Measurements from ENCODE around the gene PHKB. TPM values are rescaled to one million over a fixed set of nuclear protein-coding genes. Genes with fewer than 3 reads are reported as not detected.

PHKB gene
- total RNA-seq, 1 donor from 2014 or later = 109 TPM

- peaks cover 3% of the 10 kb centered on the region for H3K9me3 Mint-ChIP-seq
- H3K4me1 ChIP-seq = no peaks in the 10 kb centered on the region
These were observed 265.0 kb downstream of the PHKB start for GRCh38 chr16:47726031-47726675.

GRCh38 chr16:47727131-47727530 is 266.0 kb downstream of the PHKB start:
- H3K9me3 ChIP-seq (ENCODE audit: low read depth) = no peaks in the 10 kb centered on the region
- no peak overlapping the region for H2AFZ ChIP-seq (replicated peaks)
- no peak overlapping the region for H3K4me3 ChIP-seq
- Mint-ChIP-seq H3K4me1 (peaks cover 17% of the 10 kb centered on the region), H3K27ac (no peak overlapping the region), H3K36me3 (no peaks in the 10 kb centered on the region), H3K27me3 (ENCODE audit: insufficient read depth, low read depth) (no peaks in the 10 kb centered on the region), H3K9me3 (peaks cover 3% of the 10 kb centered on the region), H3K4me3 (no peak overlapping the region)
- H3F3A ChIP-seq (ENCODE audit: low read depth) = no peaks in the 10 kb centered on the region
- no peak overlapping the region for H3K4me2 ChIP-seq
- DNase-seq (ENCODE audit: low spot score) = no peak
- H3K27me3 ChIP-seq = no peaks in the 10 kb centered on the region
- no peaks in the 10 kb centered on the region for H3K4me1 ChIP-seq
- H4K20me1 ChIP-seq (ENCODE audit: low read depth) = no peaks in the 10 kb centered on the region
- TF ChIP-seq, protein P1, sequence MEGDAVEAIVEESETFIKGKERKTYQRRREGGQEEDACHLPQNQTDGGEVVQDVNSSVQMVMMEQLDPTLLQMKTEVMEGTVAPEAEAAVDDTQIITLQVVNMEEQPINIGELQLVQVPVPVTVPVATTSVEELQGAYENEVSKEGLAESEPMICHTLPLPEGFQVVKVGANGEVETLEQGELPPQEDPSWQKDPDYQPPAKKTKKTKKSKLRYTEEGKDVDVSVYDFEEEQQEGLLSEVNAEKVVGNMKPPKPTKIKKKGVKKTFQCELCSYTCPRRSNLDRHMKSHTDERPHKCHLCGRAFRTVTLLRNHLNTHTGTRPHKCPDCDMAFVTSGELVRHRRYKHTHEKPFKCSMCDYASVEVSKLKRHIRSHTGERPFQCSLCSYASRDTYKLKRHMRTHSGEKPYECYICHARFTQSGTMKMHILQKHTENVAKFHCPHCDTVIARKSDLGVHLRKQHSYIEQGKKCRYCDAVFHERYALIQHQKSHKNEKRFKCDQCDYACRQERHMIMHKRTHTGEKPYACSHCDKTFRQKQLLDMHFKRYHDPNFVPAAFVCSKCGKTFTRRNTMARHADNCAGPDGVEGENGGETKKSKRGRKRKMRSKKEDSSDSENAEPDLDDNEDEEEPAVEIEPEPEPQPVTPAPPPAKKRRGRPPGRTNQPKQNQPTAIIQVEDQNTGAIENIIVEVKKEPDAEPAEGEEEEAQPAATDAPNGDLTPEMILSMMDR (IDR thresholded peaks at IDR 0.05) = no peak
- no peak for TF ChIP-seq EZH2 (IDR thresholded peaks at IDR 0.05)
- no peak for TF ChIP-seq EZH2phosphoT487 (IDR thresholded peaks at IDR 0.05)
- no peaks in the 10 kb centered on the region for H3K36me3 ChIP-seq
- H3K27ac ChIP-seq = no peak overlapping the region
- no peaks in the 10 kb centered on the region for H3K79me2 ChIP-seq (ENCODE audit: low read depth)
- H3K9ac ChIP-seq = no peak overlapping the region

More at GRCh38 chr16:47726031-47726675, 265.0 kb downstream of the PHKB start:
- no peak for TF ChIP-seq EZH2phosphoT487 (IDR thresholded peaks at IDR 0.05)
- TF ChIP-seq, protein P1 (IDR thresholded peaks at IDR 0.05) = no peak
- TF ChIP-seq EZH2 (IDR thresholded peaks at IDR 0.05) = no peak
- H4K20me1 ChIP-seq (ENCODE audit: low read depth) = no peaks in the 10 kb centered on the region
- no peaks in the 10 kb centered on the region for H3K36me3 ChIP-seq
- H3K27ac ChIP-seq = no peak overlapping the region
- Mint-ChIP-seq H3K36me3 (no peaks in the 10 kb centered on the region), H3K4me1 (peaks cover 13% of the 10 kb centered on the region), H3K27me3 (ENCODE audit: insufficient read depth, low read depth) (no peaks in the 10 kb centered on the region), H3K27ac (no peak overlapping the region), H3K4me3 (no peak overlapping the region)
- H2AFZ ChIP-seq (replicated peaks) = no peak overlapping the region
- H3K79me2 ChIP-seq (ENCODE audit: low read depth) = no peaks in the 10 kb centered on the region
- no peak for DNase-seq (ENCODE audit: low spot score)
- H3F3A ChIP-seq (ENCODE audit: low read depth) = no peaks in the 10 kb centered on the region
- H3K4me3 ChIP-seq = no peak overlapping the region
- no peak overlapping the region for H3K4me2 ChIP-seq
- no peaks in the 10 kb centered on the region for H3K27me3 ChIP-seq
- H3K9ac ChIP-seq = no peak overlapping the region
- no peaks in the 10 kb centered on the region for H3K9me3 ChIP-seq (ENCODE audit: low read depth)

- H3K27me3 ChIP-seq = no peaks in the 10 kb centered on the region
- H3K4me2 ChIP-seq = no peak overlapping the region
- H3K79me2 ChIP-seq (ENCODE audit: low read depth) = no peaks in the 10 kb centered on the region
- no peaks in the 10 kb centered on the region for H3K9me3 ChIP-seq (ENCODE audit: low read depth)
- Mint-ChIP-seq H3K4me1 (peaks cover 25% of the 10 kb centered on the region), H3K27ac (no peak overlapping the region), H3K4me3 (no peak overlapping the region), H3K27me3 (ENCODE audit: insufficient read depth, low read depth) (no peaks in the 10 kb centered on the region), H3K36me3 (no peaks in the 10 kb centered on the region), H3K9me3 (peaks cover 3% of the 10 kb centered on the region)
- H3K4me3 ChIP-seq = no peak overlapping the region
- no peak overlapping the region for H3K9ac ChIP-seq
- TF ChIP-seq EZH2 (IDR thresholded peaks at IDR 0.05) (no peak), EZH2phosphoT487 (IDR thresholded peaks at IDR 0.05) (no peak)
- TF ChIP-seq, protein P1 (IDR thresholded peaks at IDR 0.05) = no peak
- H3F3A ChIP-seq (ENCODE audit: low read depth) = no peaks in the 10 kb centered on the region
- H3K36me3 ChIP-seq = no peaks in the 10 kb centered on the region
- DNase-seq (ENCODE audit: low spot score) = no peak
- no peaks in the 10 kb centered on the region for H4K20me1 ChIP-seq (ENCODE audit: low read depth)
- H3K4me1 ChIP-seq = no peaks in the 10 kb centered on the region
- H3K27ac ChIP-seq = no peak overlapping the region
- H2AFZ ChIP-seq (replicated peaks) = no peak overlapping the region
These were observed 267.1 kb downstream of the PHKB start for GRCh38 chr16:47728205-47728604.

All from neural progenitor cell (in vitro differentiated cells).